ENCODE data around the gene SKAP1. TPM values are rescaled to one million over a fixed set of nuclear protein-coding genes. Genes with fewer than 3 reads are reported as not detected.

Gene SKAP1
- total RNA-seq, 1 donor from 2014 or later: not detected

DNA sequence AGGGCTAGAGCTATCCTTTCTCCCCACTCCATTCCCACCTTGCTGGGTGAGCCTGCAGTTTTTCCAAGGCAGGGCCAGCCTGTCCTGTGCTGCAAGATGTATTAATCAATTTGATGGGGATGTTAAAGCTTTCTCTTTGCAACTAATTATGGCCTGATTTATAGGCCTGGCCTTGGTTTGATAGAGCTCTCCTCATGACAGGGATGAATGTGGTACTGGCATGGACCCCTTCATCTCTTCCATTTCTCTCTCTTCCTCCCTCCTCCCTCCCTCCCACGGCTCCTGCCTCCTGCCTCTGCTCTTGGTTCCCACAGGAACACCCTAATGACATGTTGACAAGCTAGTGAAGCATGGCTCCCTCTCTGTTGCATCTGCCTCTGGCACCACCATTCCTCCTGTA lies 47.2 kb upstream of the SKAP1 start:
- H3F3A ChIP-seq (ENCODE audit: low read depth): no peaks in the 10 kb centered on the region
- H3K4me3 Mint-ChIP-seq: no peak overlapping the region
- H3K36me3 Mint-ChIP-seq: no peaks in the 10 kb centered on the region
- H3K27ac ChIP-seq: no peak overlapping the region
- H3K4me2 ChIP-seq: no peak overlapping the region
- H3K27me3 Mint-ChIP-seq (ENCODE audit: insufficient read depth, low read depth): peaks cover 3% of the 10 kb centered on the region
- no peak overlapping the region for H2AFZ ChIP-seq (replicated peaks)
- no peaks in the 10 kb centered on the region for H3K9me3 Mint-ChIP-seq
- H3K36me3 ChIP-seq: no peaks in the 10 kb centered on the region
- TF ChIP-seq EZH2phosphoT487 (IDR thresholded peaks at IDR 0.05) (no peak), EZH2 (IDR thresholded peaks at IDR 0.05) (no peak)
- TF ChIP-seq, protein P1, sequence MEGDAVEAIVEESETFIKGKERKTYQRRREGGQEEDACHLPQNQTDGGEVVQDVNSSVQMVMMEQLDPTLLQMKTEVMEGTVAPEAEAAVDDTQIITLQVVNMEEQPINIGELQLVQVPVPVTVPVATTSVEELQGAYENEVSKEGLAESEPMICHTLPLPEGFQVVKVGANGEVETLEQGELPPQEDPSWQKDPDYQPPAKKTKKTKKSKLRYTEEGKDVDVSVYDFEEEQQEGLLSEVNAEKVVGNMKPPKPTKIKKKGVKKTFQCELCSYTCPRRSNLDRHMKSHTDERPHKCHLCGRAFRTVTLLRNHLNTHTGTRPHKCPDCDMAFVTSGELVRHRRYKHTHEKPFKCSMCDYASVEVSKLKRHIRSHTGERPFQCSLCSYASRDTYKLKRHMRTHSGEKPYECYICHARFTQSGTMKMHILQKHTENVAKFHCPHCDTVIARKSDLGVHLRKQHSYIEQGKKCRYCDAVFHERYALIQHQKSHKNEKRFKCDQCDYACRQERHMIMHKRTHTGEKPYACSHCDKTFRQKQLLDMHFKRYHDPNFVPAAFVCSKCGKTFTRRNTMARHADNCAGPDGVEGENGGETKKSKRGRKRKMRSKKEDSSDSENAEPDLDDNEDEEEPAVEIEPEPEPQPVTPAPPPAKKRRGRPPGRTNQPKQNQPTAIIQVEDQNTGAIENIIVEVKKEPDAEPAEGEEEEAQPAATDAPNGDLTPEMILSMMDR (IDR thresholded peaks at IDR 0.05): no peak
- no peaks in the 10 kb centered on the region for H3K79me2 ChIP-seq (ENCODE audit: low read depth)
- peaks cover 16% of the 10 kb centered on the region for H3K4me1 Mint-ChIP-seq
- H3K9me3 ChIP-seq (ENCODE audit: low read depth): no peaks in the 10 kb centered on the region
- H3K4me1 ChIP-seq: peaks cover 7% of the 10 kb centered on the region
- H4K20me1 ChIP-seq (ENCODE audit: low read depth): no peaks in the 10 kb centered on the region
- H3K27ac Mint-ChIP-seq: no peak overlapping the region
- no peak overlapping the region for H3K4me3 ChIP-seq
- H3K27me3 ChIP-seq: no peaks in the 10 kb centered on the region
- no peak overlapping the region for H3K9ac ChIP-seq
- no peak for DNase-seq (ENCODE audit: low spot score)

DNA sequence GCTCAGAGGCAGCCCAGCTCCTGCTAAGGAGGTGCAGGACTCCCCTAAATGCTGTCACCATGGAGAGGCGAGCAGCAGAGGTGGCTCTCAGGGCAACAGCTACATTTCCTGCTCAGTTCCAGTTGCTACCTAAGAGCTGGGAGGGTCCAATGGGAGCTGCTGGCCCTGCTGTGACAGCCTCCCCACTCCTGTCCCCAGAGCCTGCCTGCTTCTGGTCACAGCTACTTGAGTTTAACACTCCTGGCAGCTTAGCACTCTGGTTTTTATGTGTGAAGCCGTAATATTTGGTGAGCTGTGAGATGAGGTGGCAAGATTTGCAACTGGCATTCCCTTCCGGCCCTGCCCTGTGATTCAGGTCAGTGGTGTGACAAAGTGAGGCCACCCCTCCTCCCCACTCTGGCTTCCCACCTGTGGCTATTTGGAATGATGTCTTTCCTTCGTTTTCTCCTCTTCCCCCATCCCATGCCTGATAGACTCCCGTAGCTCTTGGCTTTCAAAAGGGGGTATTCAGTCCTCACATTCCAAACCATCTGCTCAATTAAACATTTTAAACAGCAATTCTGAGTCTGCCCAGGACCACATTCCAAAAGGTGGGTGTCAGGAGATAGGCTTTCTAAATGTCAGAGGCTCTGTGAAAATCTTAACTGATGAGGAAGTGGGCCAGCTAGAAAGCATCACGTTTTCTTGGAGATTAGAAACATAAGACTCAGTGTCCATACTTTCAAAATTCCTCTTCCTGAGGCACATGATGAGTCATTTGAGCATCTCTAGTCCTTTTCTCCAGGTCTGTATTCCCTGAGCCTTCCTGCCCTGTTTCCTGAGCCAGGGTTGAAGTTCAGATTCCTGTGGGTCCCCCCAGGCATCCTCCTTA lies 42.6 kb upstream of the SKAP1 start:
- Mint-ChIP-seq H3K4me3 (no peak overlapping the region), H3K9me3 (no peaks in the 10 kb centered on the region), H3K27me3 (ENCODE audit: insufficient read depth, low read depth) (no peaks in the 10 kb centered on the region), H3K4me1 (peaks cover 19% of the 10 kb centered on the region), H3K36me3 (no peaks in the 10 kb centered on the region), H3K27ac (no peak overlapping the region)
- no peak overlapping the region for H2AFZ ChIP-seq (replicated peaks)
- no peak overlapping the region for H3K4me3 ChIP-seq
- peak; percentile 39 for DNase-seq (ENCODE audit: low spot score)
- no peaks in the 10 kb centered on the region for H3K9me3 ChIP-seq (ENCODE audit: low read depth)
- H3K27me3 ChIP-seq: peaks cover 11% of the 10 kb centered on the region
- H3K36me3 ChIP-seq: no peaks in the 10 kb centered on the region
- H3K4me2 ChIP-seq: peak overlapping the region; percentile 30
- no peaks in the 10 kb centered on the region for H3F3A ChIP-seq (ENCODE audit: low read depth)
- no peak overlapping the region for H3K27ac ChIP-seq
- no peaks in the 10 kb centered on the region for H3K79me2 ChIP-seq (ENCODE audit: low read depth)
- H4K20me1 ChIP-seq (ENCODE audit: low read depth): no peaks in the 10 kb centered on the region
- H3K9ac ChIP-seq: no peak overlapping the region
- TF ChIP-seq EZH2phosphoT487 (IDR thresholded peaks at IDR 0.05) (no peak), EZH2 (IDR thresholded peaks at IDR 0.05) (no peak)
- H3K4me1 ChIP-seq: peaks cover 12% of the 10 kb centered on the region

DNA sequence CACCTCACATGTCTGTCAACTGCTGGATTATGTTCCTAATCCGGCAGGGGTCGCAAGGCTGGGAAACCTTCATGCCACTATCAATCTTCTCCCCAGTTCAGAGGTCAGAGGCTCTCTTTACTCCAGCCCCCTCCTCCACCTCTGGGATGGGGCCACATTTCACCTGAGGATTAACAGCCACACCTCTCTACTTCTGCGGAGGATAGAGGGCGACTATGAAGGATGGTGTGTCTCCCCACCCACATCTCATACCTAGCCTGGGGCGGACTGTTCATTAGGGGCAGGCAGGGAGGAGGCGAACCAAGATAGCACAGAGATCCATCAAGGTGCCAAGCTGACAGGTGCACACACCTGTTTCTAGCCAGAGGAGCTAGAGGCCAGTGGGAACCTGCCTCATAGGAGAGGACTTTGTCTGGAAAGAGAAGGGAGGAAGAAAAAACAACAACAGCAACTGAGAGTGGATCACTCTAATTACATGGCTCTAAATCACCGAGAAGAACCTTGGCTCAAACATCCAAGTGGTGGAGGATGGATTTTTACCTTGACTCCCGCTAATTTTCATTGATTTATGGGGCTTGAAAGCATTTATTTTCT lies 41.9 kb upstream of the SKAP1 start:
- Histone ChIP-seq H3K4me2 (peak overlapping the region; percentile 30), H3K79me2 (ENCODE audit: low read depth) (no peaks in the 10 kb centered on the region), H3K4me1 (peaks cover 12% of the 10 kb centered on the region), H2AFZ (replicated peaks) (no peak overlapping the region), H3K9ac (no peak overlapping the region), H4K20me1 (ENCODE audit: low read depth) (no peaks in the 10 kb centered on the region), H3K36me3 (no peaks in the 10 kb centered on the region), H3K4me3 (no peak overlapping the region), H3K27me3 (peaks cover 11% of the 10 kb centered on the region), H3F3A (ENCODE audit: low read depth) (no peaks in the 10 kb centered on the region), H3K27ac (no peak overlapping the region), H3K9me3 (ENCODE audit: low read depth) (no peaks in the 10 kb centered on the region)
- Mint-ChIP-seq H3K27me3 (ENCODE audit: insufficient read depth, low read depth) (no peaks in the 10 kb centered on the region), H3K9me3 (no peaks in the 10 kb centered on the region), H3K36me3 (no peaks in the 10 kb centered on the region), H3K27ac (peak overlapping the region; percentile 62), H3K4me3 (no peak overlapping the region), H3K4me1 (peaks cover 19% of the 10 kb centered on the region)
- TF ChIP-seq, protein P1 (IDR thresholded peaks at IDR 0.05): no peak
- TF ChIP-seq EZH2 (IDR thresholded peaks at IDR 0.05): peak; percentile 39
- peak; percentile 21 for DNase-seq (ENCODE audit: low spot score)
